Measurements from ENCODE around the gene DDX43.

GRCh38 chr6:73409395-73409794 lies 14.8 kb downstream of the DDX43 start:
- TF ChIP-seq POLR2A (IDR thresholded peaks at IDR 0.05) (no peak), CTCF (IDR thresholded peaks at IDR 0.05) (no peak)
